ELF-1 (cell line): ENCODE data around the gene M1AP.

Experiments
- DNase-seq: peaks from one replicate; pipeline ENCODE4 v3.0.0-alpha.2; 2016; ENCODE audit warnings: low read depth, low spot score

The M1AP gene

GRCh38 chr2:74524955-74525716 is 123.0 kb downstream of the M1AP start:
- no peak for DNase-seq

GRCh38 chr2:74524005-74524404 is 124.1 kb downstream of the M1AP start:
- no peak for DNase-seq

- no peak for DNase-seq
Observed at GRCh38 chr2:74522516-74522915, 125.6 kb downstream of the M1AP start.

GRCh38 chr2:74516650-74517049 is 131.5 kb downstream of the M1AP start:
- no peak for DNase-seq

GRCh38 chr2:74515981-74516633 is 132.0 kb downstream of the M1AP start:
- peak; percentile 85 for DNase-seq

- DNase-seq = peak; percentile 70
Observed at GRCh38 chr2:74515271-74515980, 132.7 kb downstream of the M1AP start.

- peak; percentile 34 for DNase-seq
Observed at GRCh38 chr2:74514368-74515270, 133.5 kb downstream of the M1AP start, which contains the start of gene TLX2. Gene TLX2, plus strand, starts transcription at chr2:74514450. Its CDS starts 357 bp downstream, at chr2:74514807.

GRCh38 chr2:74513605-74514367 is 134.3 kb downstream of the M1AP start:
- peak; percentile 45 for DNase-seq

- no peak for DNase-seq
Observed at GRCh38 chr2:74512744-74513604, 135.2 kb downstream of the M1AP start.

- no peak for DNase-seq
Observed at GRCh38 chr2:74511104-74511989, 136.8 kb downstream of the M1AP start.

- DNase-seq = no peak
Observed at GRCh38 chr2:74510272-74510671, 137.9 kb downstream of the M1AP start.

GRCh38 chr2:74507926-74508520 is 140.1 kb downstream of the M1AP start:
- no peak for DNase-seq
